Measurements from ENCODE around the gene WNT5B. TPM values are rescaled to one million over a fixed set of nuclear protein-coding genes. Genes with fewer than 3 reads are reported as not detected.

Gene WNT5B
- total RNA-seq, 5 donors from 2014 or later (not counting 1 experiment from before 2014, with no cell fraction given), result 0.20 TPM; not detected in 4

DNA sequence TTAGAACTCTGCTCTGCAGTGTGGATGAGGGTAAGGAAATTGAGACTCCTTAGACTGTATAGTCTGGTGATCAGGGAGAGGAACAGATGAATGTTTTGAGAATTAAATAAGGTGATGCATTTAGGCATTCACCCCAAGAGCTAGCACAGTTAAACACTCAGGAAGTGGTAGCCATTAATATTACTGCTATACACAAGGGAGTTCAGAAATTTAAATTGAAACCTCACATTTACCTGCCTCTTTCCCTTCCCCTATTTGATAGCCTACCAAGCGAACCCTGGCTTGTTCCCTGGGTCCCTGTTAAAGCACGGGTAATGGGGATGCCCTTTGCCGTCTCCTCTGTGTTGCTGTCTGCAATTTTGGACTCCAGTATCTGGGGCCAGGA lies 18.2 kb downstream of the WNT5B start:
- ChIA-PET POLR2A (no interaction called here), CTCF (interaction anchor here (0.5 to 9.5 kb wide), 4 partner anchors 50 to 293 kb away, joined by 3 to 167 read pairs (median 53); no protein-coding TSS in a partner anchor)
- H3K27me3 Mint-ChIP-seq, result peaks cover 4 to 25% of the 10 kb centered on the region in 2 donors
- no peak overlapping the region for H3K27ac Mint-ChIP-seq
- peaks cover 0 to 4% of the 10 kb centered on the region in 2 experiments for H3K4me1 ChIP-seq (ENCODE audit: control insufficient read depth in 1 of 2, extremely low read depth in 1 of 2, insufficient read depth in 2 of 2, low read length in 2 of 2)
- H3K27ac ChIP-seq (ENCODE audit: low read length), result no peak overlapping the region
- no peaks in the 10 kb centered on the region for H3K9me3 Mint-ChIP-seq
- DNase-seq, result no peak
- peaks cover 0 to 12% (median 8%) of the 10 kb centered on the region in 3 donors for H3K4me1 Mint-ChIP-seq
- H3K27me3 ChIP-seq (replicated peaks in 1 of 2; ENCODE audit: control insufficient read depth in 2 of 2, extremely low read depth in 1 of 2, insufficient read depth in 2 of 2, low read length in 1 of 2), result peaks cover 0 to 24% of the 10 kb centered on the region in 2 experiments
- no peaks in the 10 kb centered on the region for H3K9me3 ChIP-seq
- no peaks in the 10 kb centered on the region for H3K36me3 Mint-ChIP-seq
- WGBS (ENCODE audit: insufficient coverage), result 100% methylated on average over 1 of the region's 3 CpGs
- no peaks in the 10 kb centered on the region for H3K36me3 ChIP-seq (ENCODE audit: control insufficient read depth in 2 of 2, extremely low read depth in 1 of 2, insufficient read depth in 1 of 2, low read length in 1 of 2)
- H3K4me3 Mint-ChIP-seq, result no peak overlapping the region
- no peak for ATAC-seq (replicated peaks in 1 of 4)
- no peak overlapping the region for H3K4me3 ChIP-seq (ENCODE audit: control insufficient read depth in 1 of 2, extremely low read depth in 1 of 2, low read length in 1 of 2)

GRCh38 chr12:1650260-1650977 lies 21.4 kb downstream of the WNT5B start:
- no peak overlapping the region for H3K4me3 ChIP-seq (ENCODE audit: control insufficient read depth in 1 of 2, extremely low read depth in 1 of 2, low read length in 1 of 2)
- Mint-ChIP-seq H3K36me3 (no peaks in the 10 kb centered on the region), H3K27me3 (peaks cover 4 to 19% of the 10 kb centered on the region in 2 donors), H3K4me3 (no peak overlapping the region), H3K9me3 (no peaks in the 10 kb centered on the region), H3K27ac (no peak overlapping the region), H3K4me1 (peaks cover 0 to 8% (median 7%) of the 10 kb centered on the region in 3 donors)
- ChIA-PET CTCF (interaction anchor here (0.6 to 9.5 kb wide), 6 partner anchors 15 to 289 kb away, joined by 3 to 167 read pairs (median 8); no protein-coding TSS in a partner anchor), POLR2A (interaction anchor here in 1 of 2 donors (0.5 to 1.0 kb wide), 2 partner anchors 42 to 140 kb away, joined by 3 to 4 read pairs; no protein-coding TSS in a partner anchor)
- H3K27me3 ChIP-seq (replicated peaks in 1 of 2; ENCODE audit: control insufficient read depth in 2 of 2, extremely low read depth in 1 of 2, insufficient read depth in 2 of 2, low read length in 1 of 2), result peaks cover 0 to 21% of the 10 kb centered on the region in 2 experiments
- no peak for DNase-seq
- WGBS (ENCODE audit: insufficient coverage), result 48% methylated on average over 3 of the region's 5 CpGs
- no peak for ATAC-seq (replicated peaks in 1 of 4)
- H3K27ac ChIP-seq (ENCODE audit: low read length), result no peak overlapping the region
- H3K9me3 ChIP-seq, result no peaks in the 10 kb centered on the region
- H3K4me1 ChIP-seq (ENCODE audit: control insufficient read depth in 1 of 2, extremely low read depth in 1 of 2, insufficient read depth in 2 of 2, low read length in 2 of 2), result peaks cover 0 to 9% of the 10 kb centered on the region in 2 experiments
- H3K36me3 ChIP-seq (ENCODE audit: control insufficient read depth in 2 of 2, extremely low read depth in 1 of 2, insufficient read depth in 1 of 2, low read length in 1 of 2), result no peaks in the 10 kb centered on the region

DNA sequence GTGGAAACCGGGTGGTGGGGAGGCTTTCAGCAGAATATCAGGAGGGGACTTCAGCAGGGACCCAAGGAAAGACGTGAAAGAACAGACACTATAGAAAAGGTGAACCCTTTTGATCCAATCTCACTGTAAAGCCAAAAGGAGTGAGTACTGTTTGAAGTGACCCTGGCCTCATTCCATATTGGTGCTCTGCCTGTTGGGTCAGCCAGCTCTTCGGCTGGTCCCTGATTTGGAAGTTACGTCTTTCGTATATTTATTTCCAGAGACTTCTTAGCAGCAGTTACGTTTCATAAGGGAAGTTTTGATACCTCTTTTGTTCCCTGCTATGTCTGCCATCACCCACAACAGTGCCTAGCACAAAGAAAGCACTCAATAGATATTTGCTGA lies 21.9 kb downstream of the WNT5B start:
- no peaks in the 10 kb centered on the region for H3K36me3 ChIP-seq (ENCODE audit: control insufficient read depth in 2 of 2, extremely low read depth in 1 of 2, insufficient read depth in 1 of 2, low read length in 1 of 2)
- no peak overlapping the region for H3K27ac ChIP-seq (ENCODE audit: low read length)
- no peak overlapping the region for H3K4me3 ChIP-seq (ENCODE audit: control insufficient read depth in 1 of 2, extremely low read depth in 1 of 2, low read length in 1 of 2)
- peaks cover 4 to 19% of the 10 kb centered on the region in 2 donors for H3K27me3 Mint-ChIP-seq
- H3K36me3 Mint-ChIP-seq, result no peaks in the 10 kb centered on the region
- H3K27ac Mint-ChIP-seq, result no peak overlapping the region
- H3K4me1 ChIP-seq (ENCODE audit: control insufficient read depth in 1 of 2, extremely low read depth in 1 of 2, insufficient read depth in 2 of 2, low read length in 2 of 2), result peaks cover 0 to 5% of the 10 kb centered on the region in 2 experiments
- peaks cover 0 to 19% of the 10 kb centered on the region in 2 experiments for H3K27me3 ChIP-seq (replicated peaks in 1 of 2; ENCODE audit: control insufficient read depth in 2 of 2, extremely low read depth in 1 of 2, insufficient read depth in 2 of 2, low read length in 1 of 2)
- H3K9me3 ChIP-seq, result no peaks in the 10 kb centered on the region
- H3K4me1 Mint-ChIP-seq, result peaks cover 0 to 5% (median 5%) of the 10 kb centered on the region in 3 donors
- POLR2A ChIA-PET, result interaction anchor here in 1 of 2 donors (0.5 kb wide), 1 partner anchor 41 kb away, joined by 3 read pairs; no protein-coding TSS in a partner anchor
- ATAC-seq (replicated peaks in 1 of 4), result no peak
- H3K9me3 Mint-ChIP-seq, result no peaks in the 10 kb centered on the region
- no peak overlapping the region for H3K4me3 Mint-ChIP-seq
- WGBS (ENCODE audit: insufficient coverage), result 65% methylated on average over 2 of the region's 6 CpGs
- CTCF ChIA-PET, result interaction anchor here (0.6 to 9.5 kb wide), 4 partner anchors 44 to 289 kb away, joined by 3 to 167 read pairs (median 56); no protein-coding TSS in a partner anchor
- DNase-seq, result no peak

GRCh38 chr12:1651946-1652345 lies 22.9 kb downstream of the WNT5B start:
- Mint-ChIP-seq H3K27me3 (peaks cover 4 to 19% of the 10 kb centered on the region in 2 donors), H3K27ac (no peak overlapping the region), H3K4me3 (no peak overlapping the region), H3K9me3 (no peaks in the 10 kb centered on the region), H3K36me3 (no peaks in the 10 kb centered on the region), H3K4me1 (peaks cover 0 to 5% (median 5%) of the 10 kb centered on the region in 3 donors)
- ATAC-seq (replicated peaks in 1 of 4) (no peak), DNase-seq (no peak)
- Histone ChIP-seq H3K4me3 (ENCODE audit: control insufficient read depth in 1 of 2, extremely low read depth in 1 of 2, low read length in 1 of 2) (no peak overlapping the region), H3K27me3 (replicated peaks in 1 of 2; ENCODE audit: control insufficient read depth in 2 of 2, extremely low read depth in 1 of 2, insufficient read depth in 2 of 2, low read length in 1 of 2) (peaks cover 0 to 11% of the 10 kb centered on the region in 2 experiments), H3K9me3 (no peaks in the 10 kb centered on the region), H3K36me3 (ENCODE audit: control insufficient read depth in 2 of 2, extremely low read depth in 1 of 2, insufficient read depth in 1 of 2, low read length in 1 of 2) (no peaks in the 10 kb centered on the region), H3K27ac (ENCODE audit: low read length) (no peak overlapping the region), H3K4me1 (ENCODE audit: control insufficient read depth in 1 of 2, extremely low read depth in 1 of 2, insufficient read depth in 2 of 2, low read length in 2 of 2) (peaks cover 0 to 5% of the 10 kb centered on the region in 2 experiments)
- ChIA-PET POLR2A (no interaction called here), CTCF (interaction anchor here (0.7 to 9.5 kb wide), 6 partner anchors 17 to 534 kb away, joined by 3 to 167 read pairs (median 29); no protein-coding TSS in a partner anchor)

DNA sequence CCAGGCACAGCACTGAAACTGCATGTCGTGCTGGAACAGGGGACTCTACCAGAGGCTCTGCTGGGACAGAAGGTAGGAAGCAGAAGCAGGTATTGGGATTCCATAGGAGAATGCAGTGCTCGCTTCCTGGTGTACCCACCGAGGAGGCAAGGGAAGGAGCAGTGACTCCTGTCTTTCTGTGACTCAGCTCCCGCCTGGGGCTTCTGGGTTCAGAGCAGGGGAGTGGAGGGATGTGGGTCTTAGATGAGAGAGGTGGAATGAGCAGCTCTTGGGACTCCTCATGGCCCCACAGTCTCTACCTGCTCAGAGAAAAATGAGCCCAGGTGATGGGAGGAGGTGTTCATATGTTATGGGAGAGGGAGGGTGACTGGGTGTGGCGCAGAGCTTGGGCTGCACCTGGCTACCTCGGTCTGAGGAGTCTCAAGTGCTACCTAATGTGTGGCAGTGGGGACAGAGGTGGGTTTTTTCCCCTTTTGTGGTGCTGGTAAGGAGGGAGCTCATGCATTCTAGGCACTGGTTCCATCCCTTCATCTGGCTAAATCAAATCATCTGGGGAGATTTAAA lies 26.3 kb downstream of the WNT5B start:
- Mint-ChIP-seq H3K9me3 (no peaks in the 10 kb centered on the region), H3K4me1 (peaks cover 0 to 5% (median 4%) of the 10 kb centered on the region in 3 donors), H3K36me3 (no peaks in the 10 kb centered on the region), H3K4me3 (no peak overlapping the region), H3K27me3 (peaks cover 3 to 7% of the 10 kb centered on the region in 2 donors), H3K27ac (peak overlapping the region in 1 of 2 donors; percentile 77)
- H3K27me3 ChIP-seq (replicated peaks in 1 of 2; ENCODE audit: control insufficient read depth in 2 of 2, extremely low read depth in 1 of 2, insufficient read depth in 2 of 2, low read length in 1 of 2), result peaks cover 0 to 3% of the 10 kb centered on the region in 2 experiments
- ChIA-PET CTCF (interaction anchor here (0.6 to 9.5 kb wide), 8 partner anchors 20 to 285 kb away, joined by 3 to 167 read pairs (median 6); no protein-coding TSS in a partner anchor), POLR2A (interaction anchor here in 1 of 2 donors (0.7 kb wide), 1 partner anchor 13 kb away, joined by 3 read pairs; no protein-coding TSS in a partner anchor)
- DNase-seq, result no peak
- H3K4me1 ChIP-seq (ENCODE audit: control insufficient read depth in 1 of 2, extremely low read depth in 1 of 2, insufficient read depth in 2 of 2, low read length in 2 of 2), result peaks cover 0 to 5% of the 10 kb centered on the region in 2 experiments
- H3K27ac ChIP-seq (ENCODE audit: low read length), result no peak overlapping the region
- H3K4me3 ChIP-seq (ENCODE audit: control insufficient read depth in 1 of 2, extremely low read depth in 1 of 2, low read length in 1 of 2), result no peak overlapping the region
- no peaks in the 10 kb centered on the region for H3K9me3 ChIP-seq
- ATAC-seq (replicated peaks in 1 of 4), result no peak
- no peaks in the 10 kb centered on the region for H3K36me3 ChIP-seq (ENCODE audit: control insufficient read depth in 2 of 2, extremely low read depth in 1 of 2, insufficient read depth in 1 of 2, low read length in 1 of 2)
- WGBS (ENCODE audit: insufficient coverage), result 89% methylated on average over 3 of the region's 6 CpGs

DNA sequence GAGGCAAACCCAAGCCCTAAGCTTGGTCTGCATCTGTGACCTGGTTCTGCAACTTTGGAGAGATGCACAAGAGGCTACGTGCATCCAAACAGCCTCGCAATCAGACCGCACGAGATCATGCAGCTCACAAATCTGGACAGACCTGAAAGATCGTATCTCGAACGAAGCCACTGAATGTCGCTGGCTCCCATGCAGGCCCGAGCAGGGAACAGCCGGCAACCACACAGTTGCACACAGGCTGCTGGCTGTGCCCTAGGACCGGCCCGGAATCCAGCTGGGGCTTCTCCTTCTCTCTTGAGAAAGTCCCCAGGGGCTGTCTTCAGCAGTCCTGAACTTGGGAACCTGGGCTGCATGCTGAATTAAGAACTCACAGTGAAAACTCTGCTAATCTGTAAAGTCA lies 27.9 kb downstream of the WNT5B start:
- peaks cover 0 to 3% of the 10 kb centered on the region in 2 experiments for H3K27me3 ChIP-seq (replicated peaks in 1 of 2; ENCODE audit: control insufficient read depth in 2 of 2, extremely low read depth in 1 of 2, insufficient read depth in 2 of 2, low read length in 1 of 2)
- Mint-ChIP-seq H3K4me1 (peaks cover 0 to 13% (median 8%) of the 10 kb centered on the region in 3 donors), H3K4me3 (no peak overlapping the region), H3K27ac (no peak overlapping the region), H3K27me3 (no peaks in the 10 kb centered on the region), H3K9me3 (no peaks in the 10 kb centered on the region), H3K36me3 (no peaks in the 10 kb centered on the region)
- 93% methylated on average over 12 of the region's 12 CpGs for whole genome bisulfite sequencing (ENCODE audit: insufficient coverage)
- ChIA-PET POLR2A (interaction anchor here in 1 of 2 donors (0.6 kb wide), 1 partner anchor 34 kb away, joined by 3 read pairs; no protein-coding TSS in a partner anchor), CTCF (interaction anchor here (0.6 to 0.9 kb wide), 3 partner anchors 10 to 391 kb away, joined by 3 to 4 read pairs (median 3); no protein-coding TSS in a partner anchor)
- no peak for DNase-seq
- H3K4me3 ChIP-seq (ENCODE audit: control insufficient read depth in 1 of 2, extremely low read depth in 1 of 2, low read length in 1 of 2), result no peak overlapping the region
- H3K27ac ChIP-seq (ENCODE audit: low read length), result no peak overlapping the region
- H3K4me1 ChIP-seq (ENCODE audit: control insufficient read depth in 1 of 2, extremely low read depth in 1 of 2, insufficient read depth in 2 of 2, low read length in 2 of 2), result peaks cover 0 to 10% of the 10 kb centered on the region in 2 experiments
- H3K36me3 ChIP-seq (ENCODE audit: control insufficient read depth in 2 of 2, extremely low read depth in 1 of 2, insufficient read depth in 1 of 2, low read length in 1 of 2), result no peaks in the 10 kb centered on the region
- ATAC-seq (replicated peaks in 1 of 4), result no peak
- no peaks in the 10 kb centered on the region for H3K9me3 ChIP-seq
